ENCODE measurements around the gene GREB1L.

- TF ChIP-seq CTCF (IDR thresholded peaks at IDR 0.05; ENCODE audit: insufficient read depth, low read length) = no peak
- no peak for TF ChIP-seq POLR2AphosphoS5 (IDR thresholded peaks at IDR 0.05; ENCODE audit: low read depth)
- no peak for TF ChIP-seq GABPA (IDR thresholded peaks at IDR 0.05; ENCODE audit: low read depth)
Measured at GRCh38 chr18:21456428-21457178, 214.6 kb downstream of the GREB1L start.

Measured in HL-60 (cell line).